SH-SY5Y (cell line): ENCODE results near the gene RAD9A.

Source experiments
- GATA2 ChIP-seq: IDR thresholded peaks from 2 replicates; pipeline ENCODE4 v1.6.1; 2011; ENCODE audit warnings: mild to moderate bottlenecking, low read depth, low read length
- GATA3 ChIP-seq: IDR thresholded peaks from 2 replicates; pipeline ENCODE4 v1.6.1; 2011; ENCODE audit warnings: low read depth, mild to moderate bottlenecking, low read length, moderate library complexity

DNA sequence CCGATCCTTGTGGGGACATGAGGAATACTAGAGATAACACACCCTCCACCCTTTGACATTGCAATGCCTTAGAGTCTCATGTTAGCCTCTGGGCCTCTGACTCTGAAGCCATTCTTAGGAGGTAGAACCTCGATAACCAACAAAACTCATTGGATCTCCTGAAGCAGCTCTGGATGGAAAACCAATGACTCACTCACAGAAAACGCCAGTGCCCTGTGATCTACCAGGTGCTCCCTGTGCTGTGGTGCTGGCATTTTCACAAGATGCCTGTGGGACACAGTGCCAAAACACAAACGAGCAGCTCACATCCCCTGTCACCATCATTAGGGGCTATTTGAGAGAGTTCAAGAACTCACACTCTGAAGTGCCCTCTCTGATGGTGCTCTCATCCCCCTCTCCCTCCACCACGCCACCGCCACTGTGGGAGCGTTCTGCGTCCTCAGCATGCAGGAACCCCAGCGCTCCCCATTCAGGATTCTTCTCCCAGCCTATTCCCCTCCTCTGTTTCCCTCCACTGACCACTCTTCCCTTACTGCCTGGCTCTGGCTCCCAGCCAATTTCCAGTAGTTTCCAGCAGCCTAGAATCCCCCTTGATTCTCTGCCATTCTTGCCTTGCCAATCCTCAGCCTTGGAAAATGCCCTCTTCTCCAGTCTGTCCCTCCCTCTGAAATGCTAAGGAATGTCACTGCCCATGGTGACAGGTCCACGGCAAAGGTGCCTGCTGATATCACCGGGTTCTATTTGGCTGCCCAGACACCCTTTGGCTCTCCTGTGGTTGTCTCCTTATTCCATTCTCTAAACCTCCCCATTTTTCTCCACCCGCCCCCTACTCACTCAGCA is 33.7 kb upstream of the RAD9A start:
- TF ChIP-seq GATA2 (no peak), GATA3 (no peak)
